ENCODE results near the gene ARHGAP44.

- TF ChIP-seq GATA2 (IDR thresholded peaks at IDR 0.05; ENCODE audit: low read depth, low read length) (no peak), GATA3 (IDR thresholded peaks at IDR 0.05; ENCODE audit: low read depth, low read length) (no peak)
Measured at GRCh38 chr17:12898110-12898509, 108.8 kb downstream of the ARHGAP44 start.
